ENCODE data around the gene PDGFC. TPM values are rescaled to one million over a fixed set of nuclear protein-coding genes. Genes with fewer than 3 reads are reported as not detected.

PDGFC gene
- total and polyA plus RNA-seq, 2 donors: 23.4 to 73.5 TPM

GRCh38 chr4:156953001-156953400, 18.6 kb downstream of the PDGFC start:
- H3K4me1 ChIP-seq (ENCODE audit: insufficient read depth): no peaks in the 10 kb centered on the region
- DNase-seq (ENCODE audit: extremely low spot score): no peak
- 29% methylated on average over 1 of the region's 1 CpG for WGBS
- no peak overlapping the region for H3K27ac ChIP-seq (ENCODE audit: low read depth)
- H3K36me3 ChIP-seq (ENCODE audit: insufficient read depth): peaks cover 1% of the 10 kb centered on the region
- H3K4me3 ChIP-seq (ENCODE audit: low read depth, low read length): no peak overlapping the region

- H3K27ac ChIP-seq (ENCODE audit: low read depth): no peak overlapping the region
- H3K4me3 ChIP-seq (ENCODE audit: low read depth, low read length): no peak overlapping the region
- H3K4me1 ChIP-seq (ENCODE audit: insufficient read depth): no peaks in the 10 kb centered on the region
- 82% methylated on average over 3 of the region's 3 CpGs for WGBS
- no peak for DNase-seq (ENCODE audit: extremely low spot score)
- H3K36me3 ChIP-seq (ENCODE audit: insufficient read depth): peaks cover 1% of the 10 kb centered on the region
These were observed 19.4 kb downstream of the PDGFC start for GRCh38 chr4:156952078-156952759.

- DNase-seq (ENCODE audit: extremely low spot score): no peak
- no peaks in the 10 kb centered on the region for H3K4me1 ChIP-seq (ENCODE audit: insufficient read depth)
- H3K4me3 ChIP-seq (ENCODE audit: low read depth, low read length): no peak overlapping the region
- H3K27ac ChIP-seq (ENCODE audit: low read depth): no peak overlapping the region
- WGBS: 64% methylated on average over 3 of the region's 3 CpGs
- no peaks in the 10 kb centered on the region for H3K36me3 ChIP-seq (ENCODE audit: insufficient read depth)
These were observed 20.7 kb downstream of the PDGFC start for GRCh38 chr4:156950948-156951347.

GRCh38 chr4:156950090-156950489, 21.5 kb downstream of the PDGFC start:
- WGBS: 71% methylated on average over 5 of the region's 5 CpGs
- no peak overlapping the region for H3K27ac ChIP-seq (ENCODE audit: low read depth)
- no peak for DNase-seq (ENCODE audit: extremely low spot score)
- H3K36me3 ChIP-seq (ENCODE audit: insufficient read depth): no peaks in the 10 kb centered on the region
- no peak overlapping the region for H3K4me3 ChIP-seq (ENCODE audit: low read depth, low read length)
- H3K4me1 ChIP-seq (ENCODE audit: insufficient read depth): no peaks in the 10 kb centered on the region

GRCh38 chr4:156949373-156949814, 22.2 kb downstream of the PDGFC start:
- no peak for DNase-seq (ENCODE audit: extremely low spot score)
- Histone ChIP-seq H3K27ac (ENCODE audit: low read depth) (peak overlapping the region; percentile 73), H3K4me3 (ENCODE audit: low read depth, low read length) (no peak overlapping the region), H3K36me3 (ENCODE audit: insufficient read depth) (no peaks in the 10 kb centered on the region), H3K4me1 (ENCODE audit: insufficient read depth) (no peaks in the 10 kb centered on the region)
- 28% methylated on average over 2 of the region's 2 CpGs for WGBS

- Histone ChIP-seq H3K27ac (ENCODE audit: low read depth) (peak overlapping the region; percentile 32), H3K36me3 (ENCODE audit: insufficient read depth) (no peaks in the 10 kb centered on the region), H3K4me1 (ENCODE audit: insufficient read depth) (no peaks in the 10 kb centered on the region), H3K4me3 (ENCODE audit: low read depth, low read length) (no peak overlapping the region)
- WGBS: 54% methylated on average over 3 of the region's 3 CpGs
- no peak for DNase-seq (ENCODE audit: extremely low spot score)
These were observed 22.9 kb downstream of the PDGFC start for GRCh38 chr4:156948738-156949137.

- no peaks in the 10 kb centered on the region for H3K4me1 ChIP-seq (ENCODE audit: insufficient read depth)
- no peak overlapping the region for H3K27ac ChIP-seq (ENCODE audit: low read depth)
- 39% methylated on average over 6 of the region's 6 CpGs for WGBS
These were observed 23.5 kb downstream of the PDGFC start for GRCh38 chr4:156948133-156948532.

GRCh38 chr4:156946516-156947424, 24.8 kb downstream of the PDGFC start:
- DNase-seq (ENCODE audit: extremely low spot score): no peak
- peak overlapping the region; percentile 73 for H3K27ac ChIP-seq (ENCODE audit: low read depth)
- no peak overlapping the region for H3K4me3 ChIP-seq (ENCODE audit: low read depth, low read length)
- WGBS: 26% methylated on average over 5 of the region's 5 CpGs
- H3K36me3 ChIP-seq (ENCODE audit: insufficient read depth): no peaks in the 10 kb centered on the region
- H3K4me1 ChIP-seq (ENCODE audit: insufficient read depth): no peaks in the 10 kb centered on the region

More at GRCh38 chr4:156948133-156948532, 23.5 kb downstream of the PDGFC start:
- DNase-seq (ENCODE audit: extremely low spot score): no peak
- H3K4me3 ChIP-seq (ENCODE audit: low read depth, low read length): no peak overlapping the region
- H3K36me3 ChIP-seq (ENCODE audit: insufficient read depth): no peaks in the 10 kb centered on the region

- DNase-seq (ENCODE audit: extremely low spot score): no peak
- H3K4me3 ChIP-seq (ENCODE audit: low read depth, low read length): no peak overlapping the region
- no peaks in the 10 kb centered on the region for H3K4me1 ChIP-seq (ENCODE audit: insufficient read depth)
- H3K36me3 ChIP-seq (ENCODE audit: insufficient read depth): no peaks in the 10 kb centered on the region
- WGBS: 27% methylated on average over 3 of the region's 3 CpGs
- peak overlapping the region; percentile 50 for H3K27ac ChIP-seq (ENCODE audit: low read depth)
These were observed 26.1 kb downstream of the PDGFC start for GRCh38 chr4:156945532-156945931.

- Histone ChIP-seq H3K36me3 (ENCODE audit: insufficient read depth) (no peaks in the 10 kb centered on the region), H3K4me1 (ENCODE audit: insufficient read depth) (no peaks in the 10 kb centered on the region), H3K4me3 (ENCODE audit: low read depth, low read length) (no peak overlapping the region), H3K27ac (ENCODE audit: low read depth) (no peak overlapping the region)
- WGBS: 80% methylated on average over 4 of the region's 4 CpGs
- no peak for DNase-seq (ENCODE audit: extremely low spot score)
These were observed 28.6 kb downstream of the PDGFC start for GRCh38 chr4:156942991-156943390.

GRCh38 chr4:156941940-156942548, 29.6 kb downstream of the PDGFC start:
- no peak overlapping the region for H3K4me3 ChIP-seq (ENCODE audit: low read depth, low read length)

GRCh38 chr4:156939801-156940200, 31.8 kb downstream of the PDGFC start:
- no peak overlapping the region for H3K27ac ChIP-seq (ENCODE audit: low read depth)
- WGBS: 62% methylated on average over 2 of the region's 2 CpGs
- no peak overlapping the region for H3K4me3 ChIP-seq (ENCODE audit: low read depth, low read length)
- no peaks in the 10 kb centered on the region for H3K4me1 ChIP-seq (ENCODE audit: insufficient read depth)
- no peaks in the 10 kb centered on the region for H3K36me3 ChIP-seq (ENCODE audit: insufficient read depth)
- no peak for DNase-seq (ENCODE audit: extremely low spot score)

More at GRCh38 chr4:156941940-156942548, 29.6 kb downstream of the PDGFC start:
- Histone ChIP-seq H3K27ac (ENCODE audit: low read depth) (no peak overlapping the region), H3K36me3 (ENCODE audit: insufficient read depth) (no peaks in the 10 kb centered on the region), H3K4me1 (ENCODE audit: insufficient read depth) (no peaks in the 10 kb centered on the region)
- 12% methylated on average over 7 of the region's 7 CpGs for WGBS
- peak; percentile 73 for DNase-seq (ENCODE audit: extremely low spot score)

GRCh38 chr4:156939139-156939538, 32.5 kb downstream of the PDGFC start:
- no peaks in the 10 kb centered on the region for H3K4me1 ChIP-seq (ENCODE audit: insufficient read depth)
- no peak overlapping the region for H3K4me3 ChIP-seq (ENCODE audit: low read depth, low read length)
- H3K36me3 ChIP-seq (ENCODE audit: insufficient read depth): no peaks in the 10 kb centered on the region
- WGBS: 85% methylated on average over 3 of the region's 3 CpGs
- H3K27ac ChIP-seq (ENCODE audit: low read depth): no peak overlapping the region
- DNase-seq (ENCODE audit: extremely low spot score): no peak

All from urinary bladder (tissue), 4 donors.